Mesenchymal stem cell (in vitro differentiated cells and primary cell): Measurements from ENCODE around the gene RFX3.

Experiments
- DNase-seq: peaks from one replicate; pipeline ENCODE4 v3.0.0-alpha.2; 2013
- H2AFZ ChIP-seq: one replicate; pipeline ENCODE4 v1.6.1; 2013; ENCODE audit warnings: low read depth, mild to moderate bottlenecking, control low read depth, inconsistent platforms, low read length, moderate library complexity
- H2AK5ac ChIP-seq: 2 replicates; pipeline ENCODE4 v1.6.1; 2013; ENCODE audit warnings: low read length, moderate library complexity, mild to moderate bottlenecking, inconsistent platforms; ENCODE audit not compliant: severe bottlenecking
- H2BK120ac ChIP-seq: one replicate; pipeline ENCODE4 v1.6.1; 2013; ENCODE audit warnings: low read depth, mild to moderate bottlenecking, inconsistent platforms, low read length, moderate library complexity
- H2BK12ac ChIP-seq, 2 experiments: one replicate each; pipeline ENCODE4 v1.6.1; 2013; ENCODE audit warnings: inconsistent platforms in 2 of 2, low read length in 2 of 2, mild to moderate bottlenecking in 2 of 2, moderate library complexity in 2 of 2, control low read depth in 1 of 2
- H2BK15ac ChIP-seq: one replicate; pipeline ENCODE4 v1.6.1; 2013; ENCODE audit warnings: mild to moderate bottlenecking, low read depth, inconsistent platforms; ENCODE audit not compliant: poor library complexity, severe bottlenecking
- H2BK5ac ChIP-seq: 2 replicates; pipeline ENCODE4 v1.6.1; 2013; ENCODE audit warnings: low read depth, mild to moderate bottlenecking, low read length, control low read depth, inconsistent platforms; ENCODE audit not compliant: poor library complexity, severe bottlenecking
- H3K14ac ChIP-seq, 2 experiments: one replicate each; pipeline ENCODE4 v1.6.1; 2013; ENCODE audit warnings: inconsistent platforms in 2 of 2, low read length in 2 of 2, control low read depth in 1 of 2, mild to moderate bottlenecking in 1 of 2, moderate library complexity in 1 of 2
- H3K18ac ChIP-seq, 2 experiments: one replicate each; pipeline ENCODE4 v1.6.1; 2013; ENCODE audit warnings: inconsistent platforms in 2 of 2, low read length in 2 of 2, control low read depth in 1 of 2, low read depth in 1 of 2, mild to moderate bottlenecking in 1 of 2
- H3K23ac ChIP-seq, 2 experiments: one replicate each; pipeline ENCODE4 v1.6.1; 2013; ENCODE audit warnings: inconsistent platforms in 2 of 2, low read length in 2 of 2, mild to moderate bottlenecking in 2 of 2, moderate library complexity in 2 of 2, control low read depth in 1 of 2
- H3K27ac ChIP-seq: 2 replicates; pipeline ENCODE4 v1.5.1; 2013; ENCODE audit warnings: mild to moderate bottlenecking, moderate library complexity, low read length, control low read depth, inconsistent platforms; ENCODE audit not compliant: poor library complexity, severe bottlenecking
- H3K27me3 ChIP-seq, 2 experiments: 2 replicates each; pipeline versions ENCODE4 v1.6.1 to v1.7.0; 2013; ENCODE audit warnings: low read length in 2 of 2, mild to moderate bottlenecking in 2 of 2, moderate library complexity in 2 of 2, control low read depth in 1 of 2, inconsistent platforms in 1 of 2; ENCODE audit not compliant: control insufficient read depth in 1 of 2, insufficient read depth in 1 of 2
- H3K36me3 ChIP-seq, 2 experiments: 2 replicates each; pipeline versions ENCODE4 v1.6.1 to v1.7.0; 2013; ENCODE audit warnings: low read length in 2 of 2, control low read depth in 1 of 2, inconsistent platforms in 1 of 2, low read depth in 1 of 2, mild to moderate bottlenecking in 1 of 2; ENCODE audit not compliant: insufficient read depth in 2 of 2, control insufficient read depth in 1 of 2
- H3K4ac ChIP-seq, 2 experiments: one replicate each; pipeline ENCODE4 v1.6.1; 2013; ENCODE audit warnings: inconsistent platforms in 2 of 2, low read length in 2 of 2, mild to moderate bottlenecking in 2 of 2, moderate library complexity in 2 of 2, control low read depth in 1 of 2, low read depth in 1 of 2
- H3K4me1 ChIP-seq: 2 replicates; pipeline ENCODE4 v1.6.1; 2013; ENCODE audit warnings: low read depth, low read length, control low read depth; ENCODE audit not compliant: control insufficient read depth, insufficient read depth
- H3K4me2 ChIP-seq: 2 replicates; pipeline ENCODE4 v1.6.1; 2013; ENCODE audit warnings: low read length, mild to moderate bottlenecking, inconsistent platforms; ENCODE audit not compliant: poor library complexity, severe bottlenecking
- H3K4me3 ChIP-seq, 2 experiments: 2 replicates each; pipeline versions ENCODE4 v1.5.1 to v1.7.0; 2013; ENCODE audit warnings: low read length in 2 of 2, mild to moderate bottlenecking in 2 of 2, control low read depth in 1 of 2, low read depth in 1 of 2; ENCODE audit not compliant: insufficient read depth in 1 of 2
- H3K79me1 ChIP-seq: replicated peaks from 2 replicates; pipeline ENCODE4 v1.6.1; 2013; ENCODE audit warnings: mild to moderate bottlenecking, control low read depth, low read length, inconsistent platforms; ENCODE audit not compliant: poor library complexity, severe bottlenecking
- H3K9ac ChIP-seq: 2 replicates; pipeline ENCODE4 v1.7.0; 2013; ENCODE audit warnings: mild to moderate bottlenecking, low read length, moderate library complexity
- H3K9me3 ChIP-seq: 2 replicates; pipeline ENCODE4 v1.7.0; 2013; ENCODE audit warnings: mild to moderate bottlenecking, low read length; ENCODE audit not compliant: control insufficient read depth
- H4K8ac ChIP-seq: one replicate; pipeline ENCODE4 v1.6.1; 2013; ENCODE audit warnings: inconsistent platforms, mild to moderate bottlenecking, low read length, moderate library complexity
- H4K91ac ChIP-seq: one replicate; pipeline ENCODE4 v1.6.1; 2013; ENCODE audit warnings: mild to moderate bottlenecking, low read length, inconsistent platforms
- WGBS: methylation state at CpG from one replicate; pipeline ENCODE4 v1.1.7; 2013; ENCODE audit warnings: mixed read lengths; 5-methylcytosine and 5-hydroxymethylcytosine counted together

Gene RFX3

GRCh38 chr9:3224931-3225330 lies 300.9 kb downstream of the RFX3 start:
- no peaks in the 10 kb centered on the region for H3K79me1 ChIP-seq
- no peak for DNase-seq
- no peak overlapping the region for H3K27ac ChIP-seq
- no peak overlapping the region for H3K4ac ChIP-seq
- no peak overlapping the region for H3K4me3 ChIP-seq
- H3K4me2 ChIP-seq = no peak overlapping the region
- H2AK5ac ChIP-seq = no peak overlapping the region
- H3K36me3 ChIP-seq = no peaks in the 10 kb centered on the region
- no peak overlapping the region for H2AFZ ChIP-seq
- no peak overlapping the region for H4K8ac ChIP-seq
- no peak overlapping the region for H3K23ac ChIP-seq
- H2BK12ac ChIP-seq = no peak overlapping the region
- no peaks in the 10 kb centered on the region for H3K9me3 ChIP-seq
- no peak overlapping the region for H2BK5ac ChIP-seq
- no peak overlapping the region for H2BK15ac ChIP-seq
- no peak overlapping the region for H3K18ac ChIP-seq
- 96% methylated on average over 7 of the region's 7 CpGs for WGBS
- H3K27me3 ChIP-seq = no peaks in the 10 kb centered on the region
- H2BK120ac ChIP-seq = no peak overlapping the region
- H3K9ac ChIP-seq = no peak overlapping the region
- H3K14ac ChIP-seq = no peak overlapping the region
- no peaks in the 10 kb centered on the region for H3K4me1 ChIP-seq
- H4K91ac ChIP-seq = no peak overlapping the region

- Histone ChIP-seq H3K27ac (no peak overlapping the region), H3K9ac (no peak overlapping the region), H3K4me1 (no peaks in the 10 kb centered on the region), H3K27me3 (no peaks in the 10 kb centered on the region), H2AFZ (no peak overlapping the region), H2BK12ac (no peak overlapping the region), H4K8ac (no peak overlapping the region), H2BK15ac (no peak overlapping the region), H3K4me2 (no peak overlapping the region), H3K4ac (no peak overlapping the region), H2AK5ac (no peak overlapping the region), H3K14ac (no peak overlapping the region), H2BK5ac (no peak overlapping the region), H2BK120ac (no peak overlapping the region), H3K36me3 (no peaks in the 10 kb centered on the region), H3K23ac (no peak overlapping the region), H3K79me1 (no peaks in the 10 kb centered on the region), H3K9me3 (peaks cover 4% of the 10 kb centered on the region), H3K4me3 (no peak overlapping the region), H3K18ac (no peak overlapping the region), H4K91ac (no peak overlapping the region)
- no peak for DNase-seq
- WGBS = 100% methylated on average over 1 of the region's 1 CpG
Measured at GRCh38 chr9:3215658-3216057, 310.1 kb downstream of the RFX3 start.

GRCh38 chr9:3214741-3215140 lies 311.1 kb downstream of the RFX3 start:
- Histone ChIP-seq H3K4me3 (no peak overlapping the region), H4K8ac (no peak overlapping the region), H2AFZ (no peak overlapping the region), H3K18ac (no peak overlapping the region), H3K9me3 (peaks cover 4% of the 10 kb centered on the region), H3K36me3 (no peaks in the 10 kb centered on the region), H3K14ac (no peak overlapping the region), H4K91ac (no peak overlapping the region), H3K27me3 (no peaks in the 10 kb centered on the region), H2BK5ac (no peak overlapping the region), H3K4ac (no peak overlapping the region), H3K23ac (no peak overlapping the region), H2BK12ac (no peak overlapping the region), H2BK15ac (no peak overlapping the region), H3K9ac (no peak overlapping the region), H2AK5ac (no peak overlapping the region), H3K27ac (no peak overlapping the region), H2BK120ac (no peak overlapping the region), H3K79me1 (no peaks in the 10 kb centered on the region), H3K4me2 (no peak overlapping the region), H3K4me1 (no peaks in the 10 kb centered on the region)
- WGBS = 48% methylated on average over 4 of the region's 4 CpGs
- DNase-seq = no peak

GRCh38 chr9:3205421-3206095 lies 320.2 kb downstream of the RFX3 start:
- no peaks in the 10 kb centered on the region for H3K36me3 ChIP-seq
- no peak overlapping the region for H3K4ac ChIP-seq
- peak; percentile 11 for DNase-seq
- no peak overlapping the region for H2BK120ac ChIP-seq
- no peak overlapping the region for H4K91ac ChIP-seq
- no peaks in the 10 kb centered on the region for H3K79me1 ChIP-seq
- H3K14ac ChIP-seq = no peak overlapping the region
- no peak overlapping the region for H3K18ac ChIP-seq
- H3K4me1 ChIP-seq = no peaks in the 10 kb centered on the region
- H3K4me3 ChIP-seq = no peak overlapping the region
- H3K27ac ChIP-seq = no peak overlapping the region
- H2BK12ac ChIP-seq = no peak overlapping the region
- no peak overlapping the region for H3K4me2 ChIP-seq
- H3K9me3 ChIP-seq = peaks cover 5% of the 10 kb centered on the region
- H3K9ac ChIP-seq = no peak overlapping the region
- WGBS = 40% methylated on average over 1 of the region's 1 CpG
- no peak overlapping the region for H3K23ac ChIP-seq
- no peak overlapping the region for H2AK5ac ChIP-seq
- H3K27me3 ChIP-seq = no peaks in the 10 kb centered on the region
- no peak overlapping the region for H4K8ac ChIP-seq
- H2BK15ac ChIP-seq = no peak overlapping the region
- no peak overlapping the region for H2AFZ ChIP-seq
- H2BK5ac ChIP-seq = no peak overlapping the region
